AG10803 (cell line): ENCODE data around the gene CALY.

Experiments
- DNase-seq: peaks from one replicate; pipeline ENCODE4 v3.0.0; 2010; ENCODE audit warnings: low read depth
- H3K4me3 ChIP-seq: 2 replicates; pipeline ENCODE4 v1.5.1; 2011; ENCODE audit warnings: mild to moderate bottlenecking, low read length, control low read depth
- CTCF ChIP-seq: conservative IDR thresholded peaks from 2 replicates; pipeline ENCODE4 v1.5.1; 2011; ENCODE audit warnings: mild to moderate bottlenecking, low read length, control low read depth, inconsistent platforms

The CALY gene

GRCh38 chr10:133312016-133312768 is 24.5 kb downstream of the CALY start:
- no peak for DNase-seq
- no peak for TF ChIP-seq CTCF
- H3K4me3 ChIP-seq: no peak overlapping the region

- TF ChIP-seq CTCF: no peak
- DNase-seq: no peak
- H3K4me3 ChIP-seq: no peak overlapping the region
Observed at GRCh38 chr10:133311570-133311969, 25.1 kb downstream of the CALY start.

- no peak for DNase-seq
- H3K4me3 ChIP-seq: no peak overlapping the region
- no peak for TF ChIP-seq CTCF
Observed at GRCh38 chr10:133310789-133311188, 25.9 kb downstream of the CALY start.

- TF ChIP-seq CTCF: no peak
- H3K4me3 ChIP-seq: no peak overlapping the region
Observed at GRCh38 chr10:133310399-133310755, 26.3 kb downstream of the CALY start.

GRCh38 chr10:133309720-133310398 is 26.8 kb downstream of the CALY start:
- DNase-seq: no peak
- no peak overlapping the region for H3K4me3 ChIP-seq
- TF ChIP-seq CTCF: no peak

More at GRCh38 chr10:133310399-133310755, 26.3 kb downstream of the CALY start:
- no peak for DNase-seq

- peak; percentile 88 for DNase-seq
- TF ChIP-seq CTCF: no peak
- H3K4me3 ChIP-seq: peak overlapping the region; percentile 92
Observed at GRCh38 chr10:133309100-133309719, 27.5 kb downstream of the CALY start.
